ENCODE data around the gene DOLPP1. TPM values are rescaled to one million over a fixed set of nuclear protein-coding genes. Genes with fewer than 3 reads are reported as not detected.

DOLPP1 gene
- polyA plus RNA-seq, 1 experiment, result 17.6 TPM

GRCh38 chr9:129071526-129072126, 9.3 kb upstream of the DOLPP1 start:
- no peak for DNase-seq (ENCODE audit: low read depth)
- Histone ChIP-seq H3K4me3 (ENCODE audit: low read depth, low read length) (no peak overlapping the region), H3K27me3 (ENCODE audit: control insufficient read depth, insufficient read depth, low read length) (no peaks in the 10 kb centered on the region), H3K36me3 (ENCODE audit: control insufficient read depth, insufficient read depth, low read length) (peaks cover 11% of the 10 kb centered on the region)
- CTCF ChIA-PET, result no interaction called here
- POLR2A ChIA-PET, result no interaction called here
- TF ChIP-seq CTCF (IDR thresholded peaks at IDR 0.05; ENCODE audit: insufficient read depth, low read depth, low read length), result no peak

- H3K36me3 ChIP-seq (ENCODE audit: control insufficient read depth, insufficient read depth, low read length), result peaks cover 10% of the 10 kb centered on the region
- no peak for DNase-seq (ENCODE audit: low read depth)
- no peaks in the 10 kb centered on the region for H3K27me3 ChIP-seq (ENCODE audit: control insufficient read depth, insufficient read depth, low read length)
- TF ChIP-seq CTCF (IDR thresholded peaks at IDR 0.05; ENCODE audit: insufficient read depth, low read depth, low read length), result no peak
- ChIA-PET CTCF (no interaction called here), POLR2A (no interaction called here)
- no peak overlapping the region for H3K4me3 ChIP-seq (ENCODE audit: low read depth, low read length)
Observed at GRCh38 chr9:129072171-129072570, 8.7 kb upstream of the DOLPP1 start.

GRCh38 chr9:129073404-129073803, 7.5 kb upstream of the DOLPP1 start:
- ChIA-PET CTCF (interaction anchor here (0.9 to 1.1 kb wide), 2 partner anchors 24 to 45 kb away, joined by 3 read pairs; partner anchors contain the start of gene SH3GLB2), POLR2A (no interaction called here)
- TF ChIP-seq CTCF (IDR thresholded peaks at IDR 0.05; ENCODE audit: insufficient read depth, low read depth, low read length), result no peak
- Histone ChIP-seq H3K27me3 (ENCODE audit: control insufficient read depth, insufficient read depth, low read length) (no peaks in the 10 kb centered on the region), H3K36me3 (ENCODE audit: control insufficient read depth, insufficient read depth, low read length) (peaks cover 3% of the 10 kb centered on the region), H3K4me3 (ENCODE audit: low read depth, low read length) (no peak overlapping the region)
- no peak for DNase-seq (ENCODE audit: low read depth)

- POLR2A ChIA-PET, result no interaction called here
- CTCF ChIA-PET, result interaction anchor here (0.9 kb wide), 1 partner anchor 25 kb away, joined by 3 read pairs; no protein-coding TSS in a partner anchor
- H3K4me3 ChIP-seq (ENCODE audit: low read depth, low read length), result no peak overlapping the region
- H3K27me3 ChIP-seq (ENCODE audit: control insufficient read depth, insufficient read depth, low read length), result no peaks in the 10 kb centered on the region
- no peak for DNase-seq (ENCODE audit: low read depth)
- no peak for TF ChIP-seq CTCF (IDR thresholded peaks at IDR 0.05; ENCODE audit: insufficient read depth, low read depth, low read length)
- peaks cover 2% of the 10 kb centered on the region; the same call in 1 of the 2 replicates for H3K36me3 ChIP-seq (ENCODE audit: control insufficient read depth, insufficient read depth, low read length)
Observed at GRCh38 chr9:129074106-129074505, 6.8 kb upstream of the DOLPP1 start.

- Histone ChIP-seq H3K4me3 (ENCODE audit: low read depth, low read length) (no peak overlapping the region), H3K36me3 (ENCODE audit: control insufficient read depth, insufficient read depth, low read length) (peaks cover 1% of the 10 kb centered on the region; the same call in 1 of the 2 replicates), H3K27me3 (ENCODE audit: control insufficient read depth, insufficient read depth, low read length) (no peaks in the 10 kb centered on the region)
- ChIA-PET CTCF (no interaction called here), POLR2A (no interaction called here)
- TF ChIP-seq CTCF (IDR thresholded peaks at IDR 0.05; ENCODE audit: insufficient read depth, low read depth, low read length), result no peak
- DNase-seq (ENCODE audit: low read depth), result no peak
Observed at GRCh38 chr9:129075996-129076639, 4.8 kb upstream of the DOLPP1 start.
